Activated naive CD4-positive, alpha-beta T cell treated with anti-CD3 and anti-CD28 coated beads, Interleukin-2, amount 50 U/mL, for 16 hours (primary cell): ENCODE measurements around the gene MT1F.
"Not testable (repeated sequence)": the region's sequence is repeated elsewhere in the genome, so short reads cannot be mapped to it uniquely, and the experiment has no call there.

Experiments
- DNase-seq: peaks from one replicate; pipeline ENCODE4 v3.0.0-alpha.2; 2020

MT1F gene

GRCh38 chr16:56645838-56646237, 11.9 kb upstream of the MT1F start:
- DNase-seq, result no peak

- DNase-seq, result no peak
Observed at GRCh38 chr16:56647641-56648431, 9.9 kb upstream of the MT1F start.

DNA sequence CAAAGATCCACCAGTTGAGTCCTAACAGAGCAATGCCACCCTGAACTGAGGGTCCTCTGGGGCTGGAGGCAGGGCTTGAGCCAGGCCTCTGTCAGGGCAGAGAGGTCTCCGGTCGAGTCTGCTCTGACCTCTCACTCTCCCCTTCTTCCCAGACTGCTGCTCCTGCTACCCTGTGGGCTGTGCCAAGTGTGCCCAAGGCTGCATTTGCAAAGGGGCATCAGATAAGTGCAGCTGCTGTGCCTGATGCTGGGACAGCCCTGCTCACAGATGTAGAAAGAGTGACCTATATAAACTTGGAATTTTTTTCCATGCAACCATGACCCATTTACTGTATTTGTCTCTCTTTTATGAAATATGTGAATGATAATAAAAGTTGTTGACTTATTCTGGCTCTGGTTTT, 8.5 kb upstream of the MT1F start:
- DNase-seq, result no peak

GRCh38 chr16:56649820-56650219, 7.9 kb upstream of the MT1F start:
- DNase-seq, result no peak

GRCh38 chr16:56651586-56651985, 6.2 kb upstream of the MT1F start, which contains the start of gene MT1B:
MT1B (plus strand) TSS chr16:56651886; CDS start chr16:56651954, 68 bp downstream.
- DNase-seq, result no peak

- no peak for DNase-seq
Observed at GRCh38 chr16:56652600-56652999, 5.2 kb upstream of the MT1F start.

- no peak for DNase-seq
Observed at GRCh38 chr16:56653218-56653617, 4.5 kb upstream of the MT1F start.

DNA sequence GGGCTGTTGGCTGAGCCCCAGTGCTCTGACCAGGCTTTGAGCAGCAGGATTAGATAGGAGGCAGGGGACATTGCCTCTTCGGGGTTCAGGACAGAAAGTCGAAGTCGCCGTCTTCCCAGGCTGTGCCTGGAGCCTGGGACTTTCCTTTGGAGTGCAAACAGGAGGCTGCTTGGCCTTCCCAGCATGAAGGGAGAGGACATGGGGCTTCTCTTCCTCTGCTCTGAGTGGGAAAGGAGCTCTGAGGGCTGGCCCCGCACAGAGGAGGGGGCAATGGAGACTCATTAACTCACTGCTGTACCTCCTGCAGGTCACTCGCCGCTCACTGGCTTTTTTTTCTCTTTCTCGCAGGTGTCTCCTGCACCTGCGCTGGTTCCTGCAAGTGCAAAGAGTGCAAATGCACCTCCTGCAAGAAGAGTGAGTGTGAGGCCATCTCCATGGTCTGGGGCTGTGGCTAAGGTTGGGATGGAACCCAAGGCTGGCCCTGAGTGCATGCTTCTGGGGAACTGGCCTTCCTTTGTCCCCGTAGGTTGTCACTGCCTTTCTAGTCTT, 642 bp downstream of the MT1F start:
- no peak for DNase-seq

GRCh38 chr16:56662357-56663354, 4.9 kb downstream of the MT1F start:
- peak; percentile 54 for DNase-seq

DNA sequence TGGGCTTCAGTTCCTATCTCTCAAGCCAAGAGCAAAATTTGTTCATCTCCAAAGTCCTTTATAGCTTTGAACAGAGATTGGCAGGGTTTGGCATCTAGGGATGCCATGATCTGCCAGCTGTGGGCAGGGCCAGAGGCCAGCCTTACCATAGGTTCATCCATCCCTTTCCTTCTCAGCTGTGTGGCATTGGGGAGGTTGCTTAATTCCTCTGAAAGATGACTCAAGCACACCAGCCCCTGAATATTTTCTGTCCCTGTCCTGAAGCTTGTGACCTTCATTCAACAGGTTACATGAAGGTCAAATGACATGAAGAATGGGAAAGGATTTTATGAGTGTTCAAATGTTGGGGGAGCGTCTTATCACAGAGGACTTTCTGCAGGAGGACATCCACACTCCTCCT, 6.7 kb downstream of the MT1F start:
- DNase-seq, result no peak

DNA sequence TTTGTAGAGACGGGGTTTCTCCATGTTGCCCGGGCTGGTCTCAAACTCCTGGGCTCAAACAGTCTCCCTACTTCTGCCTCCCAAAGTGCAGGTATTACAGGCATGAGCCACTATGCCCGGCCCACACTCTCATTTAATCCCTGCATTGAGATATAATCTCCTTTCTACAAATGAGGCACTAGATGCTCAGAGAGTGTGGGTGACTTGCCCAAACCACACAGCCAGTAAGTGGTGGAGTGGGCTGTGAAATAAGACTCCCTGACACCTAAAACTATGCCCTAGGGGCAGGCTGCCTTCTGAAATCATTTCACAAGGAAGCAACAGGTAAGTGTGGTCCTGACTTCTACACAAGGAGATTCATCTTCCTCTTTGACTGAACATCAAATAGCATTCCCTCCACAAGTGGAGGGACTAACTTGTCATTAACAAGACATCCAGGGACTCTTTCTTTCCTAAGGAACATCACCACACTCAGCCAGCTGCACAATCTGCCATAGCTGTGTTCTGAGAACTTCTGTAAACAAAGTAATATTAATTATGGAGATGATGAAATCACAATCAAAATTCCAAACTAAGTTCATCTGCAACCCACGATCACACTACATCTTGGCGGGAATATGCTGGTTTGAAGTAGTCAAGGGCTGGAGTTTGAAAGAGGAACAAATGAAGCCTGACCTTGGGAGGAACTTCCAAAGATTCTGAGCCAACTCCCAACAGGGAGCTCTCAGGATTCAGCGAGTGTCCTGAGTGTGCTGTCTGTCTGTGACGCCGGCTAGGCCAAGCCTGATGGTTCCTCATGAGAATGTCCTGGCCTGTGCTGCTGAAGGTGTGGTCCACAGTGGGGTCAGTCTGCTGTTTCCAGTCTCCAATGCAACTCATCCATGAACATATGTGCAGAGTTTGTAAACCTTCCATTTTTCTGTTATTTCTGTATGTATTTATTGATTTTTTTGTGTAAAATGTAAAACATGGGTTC, 7.8 kb downstream of the MT1F start:
- not testable (repeated sequence) for DNase-seq

- DNase-seq, result peak; percentile 43
Observed at GRCh38 chr16:56667581-56668571, 10.1 kb downstream of the MT1F start, which contains the start of gene MT1G. MT1G (minus strand) TSS chr16:56668065; CDS start chr16:56667993, 72 bp downstream.

DNA sequence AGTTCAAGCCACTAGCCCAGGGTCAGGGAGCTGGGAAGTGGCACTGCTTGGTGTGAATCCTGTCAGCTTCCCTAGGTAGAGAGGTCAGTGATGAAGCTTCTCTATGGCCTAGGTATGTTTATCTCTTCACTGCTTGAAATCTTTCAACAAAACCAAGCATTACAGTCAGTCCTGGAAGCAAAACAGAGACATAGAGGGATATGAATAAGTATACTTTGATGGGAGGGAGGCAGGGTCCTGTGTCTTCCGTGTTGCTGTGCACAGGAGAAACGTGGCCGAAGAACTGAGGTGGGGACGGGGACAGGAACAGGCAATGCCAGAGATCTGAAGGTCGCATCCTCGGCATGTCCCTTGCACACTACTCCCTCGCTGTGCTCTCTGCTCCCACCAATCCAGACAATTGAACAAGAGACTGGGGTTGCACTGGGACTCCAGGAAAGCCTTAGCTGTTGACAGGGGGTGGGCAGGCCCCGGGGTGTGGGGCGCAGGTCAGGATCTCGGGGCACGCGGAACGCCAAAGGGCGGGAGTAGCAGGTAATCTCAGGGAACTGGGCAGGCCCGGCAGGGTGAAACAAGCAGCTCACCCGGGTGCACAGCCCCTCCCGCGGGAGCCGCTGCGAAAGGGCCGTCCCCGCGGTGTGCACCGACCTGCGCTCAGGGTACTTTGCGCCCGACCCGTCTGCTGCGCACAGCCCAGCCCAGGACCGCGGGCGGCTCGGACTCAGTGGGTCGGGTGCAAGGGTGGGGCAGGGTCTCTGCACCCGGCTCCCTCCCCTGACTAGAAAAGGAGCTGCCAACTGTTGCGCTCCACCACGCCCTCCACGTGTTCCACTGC, 11.5 kb downstream of the MT1F start, which contains the start of gene MT1H:
TSS of gene MT1H (plus strand) at position 810 of the 835 bp plus-strand sequence. CDS start 71 bp downstream, outside the sequence.
- DNase-seq, result peak; percentile 25

- DNase-seq, result no peak
Observed at GRCh38 chr16:56669840-56670619, 12.3 kb downstream of the MT1F start.

- no peak for DNase-seq
Observed at GRCh38 chr16:56670620-56670934, 12.8 kb downstream of the MT1F start.

DNA sequence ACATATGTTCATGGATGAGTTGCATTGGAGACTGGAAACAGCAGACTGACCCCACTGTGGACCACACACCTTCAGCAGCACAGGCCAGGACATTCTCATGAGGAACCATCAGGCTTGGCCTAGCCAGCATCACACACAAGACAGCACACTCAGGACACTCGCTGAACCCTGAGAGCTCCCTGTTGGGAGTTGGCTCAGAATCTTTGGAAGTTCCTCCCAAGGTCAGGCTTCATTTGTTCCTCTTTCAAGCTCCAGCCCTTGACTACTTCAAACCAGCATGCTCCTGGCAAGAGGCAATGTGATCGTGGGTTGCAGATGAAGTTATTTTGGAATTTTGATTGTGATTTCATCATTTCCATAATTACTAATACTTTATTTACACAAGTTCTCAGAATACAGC, 13.9 kb downstream of the MT1F start:
- not testable (repeated sequence) for DNase-seq

DNA sequence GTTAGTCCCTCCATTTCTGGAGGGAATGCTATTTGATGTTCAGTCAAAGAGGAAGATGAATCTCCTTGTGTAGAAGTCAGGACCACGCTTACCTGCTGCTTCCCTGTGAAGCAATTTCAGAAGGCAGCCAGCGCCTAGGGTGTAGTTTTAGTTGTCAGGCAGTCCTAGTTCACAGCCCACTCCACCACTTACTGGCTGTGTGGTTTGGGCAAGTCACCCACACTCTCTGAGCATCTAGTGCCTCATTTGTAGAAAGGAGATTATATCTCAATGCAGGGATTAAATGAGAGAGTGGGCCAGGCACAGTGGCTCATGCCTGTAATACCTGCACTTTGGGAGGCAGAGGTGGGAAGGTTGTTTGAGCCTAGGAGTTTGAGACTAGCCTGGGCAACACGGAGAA, 14.4 kb downstream of the MT1F start:
- not testable (repeated sequence) for DNase-seq

- no peak for DNase-seq
Observed at GRCh38 chr16:56672761-56673536, 15.2 kb downstream of the MT1F start.
